DMS153 (cell line): ENCODE results near the gene GAGE12H.
"Not testable (repeated sequence)": the region's sequence is repeated elsewhere in the genome, so short reads cannot be mapped to it uniquely, and the experiment has no call there.

Experiments
- DNase-seq: peaks from one replicate; lab custom pipeline; 2025; lab: John Stamatoyannopoulos, UW

The GAGE12H gene, protein sequence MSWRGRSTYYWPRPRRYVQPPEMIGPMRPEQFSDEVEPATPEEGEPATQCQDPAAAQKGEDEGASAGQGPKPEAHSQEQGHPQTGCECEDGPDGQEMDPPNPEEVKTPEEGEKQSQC

DNA sequence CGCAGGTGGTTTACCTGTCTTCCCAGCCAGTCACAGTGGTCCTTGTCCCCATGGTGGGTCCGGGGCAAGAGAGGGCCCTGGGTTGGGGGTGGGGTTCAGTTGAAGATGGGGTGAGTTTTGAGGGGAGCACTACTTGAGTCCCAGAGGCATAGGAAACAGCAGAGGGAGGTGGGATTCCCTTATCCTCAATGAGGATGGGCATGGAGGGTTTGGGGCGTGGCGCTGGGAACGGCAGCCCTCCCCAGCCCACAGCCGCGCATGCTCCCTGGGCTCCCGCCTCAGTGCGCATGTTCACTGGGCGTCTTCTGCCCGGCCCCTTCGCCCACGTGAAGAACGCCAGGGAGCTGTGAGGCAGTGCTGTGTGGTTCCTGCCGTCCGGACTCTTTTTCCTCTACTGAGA, at the start of gene GAGE12H:
GAGE12H (plus strand) TSS at position 301 of the 400 bp plus-strand sequence. CDS start 1,155 bp downstream, outside the sequence.
- not testable (repeated sequence) for DNase-seq

DNA sequence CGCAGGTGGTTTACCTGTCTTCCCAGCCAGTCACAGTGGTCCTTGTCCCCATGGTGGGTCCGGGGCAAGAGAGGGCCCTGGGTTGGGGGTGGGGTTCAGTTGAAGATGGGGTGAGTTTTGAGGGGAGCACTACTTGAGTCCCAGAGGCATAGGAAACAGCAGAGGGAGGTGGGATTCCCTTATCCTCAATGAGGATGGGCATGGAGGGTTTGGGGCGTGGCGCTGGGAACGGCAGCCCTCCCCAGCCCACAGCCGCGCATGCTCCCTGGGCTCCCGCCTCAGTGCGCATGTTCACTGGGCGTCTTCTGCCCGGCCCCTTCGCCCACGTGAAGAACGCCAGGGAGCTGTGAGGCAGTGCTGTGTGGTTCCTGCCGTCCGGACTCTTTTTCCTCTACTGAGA, 47.9 kb upstream of the GAGE12H start, which contains the start of gene GAGE12C:
GAGE12C (plus strand) TSS at position 301 of the 400 bp plus-strand sequence. CDS start 1,155 bp downstream, outside the sequence.
- DNase-seq: not testable (repeated sequence)

DNA sequence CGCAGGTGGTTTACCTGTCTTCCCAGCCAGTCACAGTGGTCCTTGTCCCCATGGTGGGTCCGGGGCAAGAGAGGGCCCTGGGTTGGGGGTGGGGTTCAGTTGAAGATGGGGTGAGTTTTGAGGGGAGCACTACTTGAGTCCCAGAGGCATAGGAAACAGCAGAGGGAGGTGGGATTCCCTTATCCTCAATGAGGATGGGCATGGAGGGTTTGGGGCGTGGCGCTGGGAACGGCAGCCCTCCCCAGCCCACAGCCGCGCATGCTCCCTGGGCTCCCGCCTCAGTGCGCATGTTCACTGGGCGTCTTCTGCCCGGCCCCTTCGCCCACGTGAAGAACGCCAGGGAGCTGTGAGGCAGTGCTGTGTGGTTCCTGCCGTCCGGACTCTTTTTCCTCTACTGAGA, 38.3 kb upstream of the GAGE12H start, which contains the start of gene GAGE12D:
GAGE12D (plus strand) TSS at position 301 of the 400 bp plus-strand sequence. CDS start 1,155 bp downstream, outside the sequence.
- DNase-seq: not testable (repeated sequence)

DNA sequence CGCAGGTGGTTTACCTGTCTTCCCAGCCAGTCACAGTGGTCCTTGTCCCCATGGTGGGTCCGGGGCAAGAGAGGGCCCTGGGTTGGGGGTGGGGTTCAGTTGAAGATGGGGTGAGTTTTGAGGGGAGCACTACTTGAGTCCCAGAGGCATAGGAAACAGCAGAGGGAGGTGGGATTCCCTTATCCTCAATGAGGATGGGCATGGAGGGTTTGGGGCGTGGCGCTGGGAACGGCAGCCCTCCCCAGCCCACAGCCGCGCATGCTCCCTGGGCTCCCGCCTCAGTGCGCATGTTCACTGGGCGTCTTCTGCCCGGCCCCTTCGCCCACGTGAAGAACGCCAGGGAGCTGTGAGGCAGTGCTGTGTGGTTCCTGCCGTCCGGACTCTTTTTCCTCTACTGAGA, 28.8 kb upstream of the GAGE12H start, which contains the start of gene GAGE12E:
GAGE12E (plus strand) TSS at position 301 of the 400 bp plus-strand sequence. CDS start 1,155 bp downstream, outside the sequence.
- DNase-seq: not testable (repeated sequence)

DNA sequence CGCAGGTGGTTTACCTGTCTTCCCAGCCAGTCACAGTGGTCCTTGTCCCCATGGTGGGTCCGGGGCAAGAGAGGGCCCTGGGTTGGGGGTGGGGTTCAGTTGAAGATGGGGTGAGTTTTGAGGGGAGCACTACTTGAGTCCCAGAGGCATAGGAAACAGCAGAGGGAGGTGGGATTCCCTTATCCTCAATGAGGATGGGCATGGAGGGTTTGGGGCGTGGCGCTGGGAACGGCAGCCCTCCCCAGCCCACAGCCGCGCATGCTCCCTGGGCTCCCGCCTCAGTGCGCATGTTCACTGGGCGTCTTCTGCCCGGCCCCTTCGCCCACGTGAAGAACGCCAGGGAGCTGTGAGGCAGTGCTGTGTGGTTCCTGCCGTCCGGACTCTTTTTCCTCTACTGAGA, 19.2 kb upstream of the GAGE12H start, which contains the start of gene GAGE12F:
GAGE12F (plus strand) TSS at position 301 of the 400 bp plus-strand sequence. CDS start 1,155 bp downstream, outside the sequence.
- not testable (repeated sequence) for DNase-seq

DNA sequence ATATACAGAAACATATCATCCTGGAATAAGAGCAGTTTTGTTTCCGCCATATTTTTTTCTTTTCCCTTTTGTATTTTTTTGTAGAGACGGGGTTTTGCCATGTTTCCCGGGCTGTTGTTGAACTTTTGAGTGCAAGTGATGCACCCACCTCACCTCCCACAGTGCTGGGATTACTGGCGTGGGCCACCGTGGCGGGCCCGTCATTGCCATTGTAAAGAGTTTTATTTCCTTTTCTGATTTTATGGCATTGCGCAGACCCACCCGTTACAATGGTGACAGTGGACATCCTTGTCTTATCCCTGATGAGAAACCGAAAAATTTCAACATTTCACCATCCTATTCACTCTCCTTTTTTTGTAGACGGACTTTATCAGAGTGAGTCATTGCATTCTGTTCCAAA, 11.0 kb upstream of the GAGE12H start:
- not testable (repeated sequence) for DNase-seq

DNA sequence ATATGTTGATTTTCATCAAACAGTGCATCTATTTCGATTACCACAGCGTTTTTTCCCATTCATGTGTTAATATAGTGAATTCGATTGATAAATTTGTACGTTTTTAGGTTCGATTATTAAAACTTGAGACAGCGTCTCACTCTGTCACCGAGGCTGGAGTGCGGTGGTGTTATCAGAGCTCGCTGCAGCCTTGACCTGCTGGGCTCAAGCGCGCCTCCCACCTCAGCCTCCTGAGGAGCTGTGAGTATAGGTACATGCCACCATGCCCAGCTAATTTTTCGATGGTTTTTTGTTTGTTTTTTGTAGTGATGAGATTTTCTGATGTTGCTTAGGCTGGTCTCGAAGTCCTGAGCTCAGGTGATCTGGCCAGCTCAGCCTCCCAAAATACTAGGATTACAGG, 10.6 kb upstream of the GAGE12H start:
- not testable (repeated sequence) for DNase-seq

DNA sequence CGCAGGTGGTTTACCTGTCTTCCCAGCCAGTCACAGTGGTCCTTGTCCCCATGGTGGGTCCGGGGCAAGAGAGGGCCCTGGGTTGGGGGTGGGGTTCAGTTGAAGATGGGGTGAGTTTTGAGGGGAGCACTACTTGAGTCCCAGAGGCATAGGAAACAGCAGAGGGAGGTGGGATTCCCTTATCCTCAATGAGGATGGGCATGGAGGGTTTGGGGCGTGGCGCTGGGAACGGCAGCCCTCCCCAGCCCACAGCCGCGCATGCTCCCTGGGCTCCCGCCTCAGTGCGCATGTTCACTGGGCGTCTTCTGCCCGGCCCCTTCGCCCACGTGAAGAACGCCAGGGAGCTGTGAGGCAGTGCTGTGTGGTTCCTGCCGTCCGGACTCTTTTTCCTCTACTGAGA, 9.6 kb upstream of the GAGE12H start, which contains the start of gene GAGE12G:
GAGE12G (plus strand) TSS at position 301 of the 400 bp plus-strand sequence. CDS start 1,155 bp downstream, outside the sequence.
- not testable (repeated sequence) for DNase-seq

DNA sequence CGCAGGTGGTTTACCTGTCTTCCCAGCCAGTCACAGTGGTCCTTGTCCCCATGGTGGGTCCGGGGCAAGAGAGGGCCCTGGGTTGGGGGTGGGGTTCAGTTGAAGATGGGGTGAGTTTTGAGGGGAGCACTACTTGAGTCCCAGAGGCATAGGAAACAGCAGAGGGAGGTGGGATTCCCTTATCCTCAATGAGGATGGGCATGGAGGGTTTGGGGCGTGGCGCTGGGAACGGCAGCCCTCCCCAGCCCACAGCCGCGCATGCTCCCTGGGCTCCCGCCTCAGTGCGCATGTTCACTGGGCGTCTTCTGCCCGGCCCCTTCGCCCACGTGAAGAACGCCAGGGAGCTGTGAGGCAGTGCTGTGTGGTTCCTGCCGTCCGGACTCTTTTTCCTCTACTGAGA, 9.4 kb downstream of the GAGE12H start, which contains the start of gene GAGE2A:
GAGE2A (plus strand) TSS at position 301 of the 400 bp plus-strand sequence. CDS start 1,155 bp downstream, outside the sequence.
- not testable (repeated sequence) for DNase-seq

DNA sequence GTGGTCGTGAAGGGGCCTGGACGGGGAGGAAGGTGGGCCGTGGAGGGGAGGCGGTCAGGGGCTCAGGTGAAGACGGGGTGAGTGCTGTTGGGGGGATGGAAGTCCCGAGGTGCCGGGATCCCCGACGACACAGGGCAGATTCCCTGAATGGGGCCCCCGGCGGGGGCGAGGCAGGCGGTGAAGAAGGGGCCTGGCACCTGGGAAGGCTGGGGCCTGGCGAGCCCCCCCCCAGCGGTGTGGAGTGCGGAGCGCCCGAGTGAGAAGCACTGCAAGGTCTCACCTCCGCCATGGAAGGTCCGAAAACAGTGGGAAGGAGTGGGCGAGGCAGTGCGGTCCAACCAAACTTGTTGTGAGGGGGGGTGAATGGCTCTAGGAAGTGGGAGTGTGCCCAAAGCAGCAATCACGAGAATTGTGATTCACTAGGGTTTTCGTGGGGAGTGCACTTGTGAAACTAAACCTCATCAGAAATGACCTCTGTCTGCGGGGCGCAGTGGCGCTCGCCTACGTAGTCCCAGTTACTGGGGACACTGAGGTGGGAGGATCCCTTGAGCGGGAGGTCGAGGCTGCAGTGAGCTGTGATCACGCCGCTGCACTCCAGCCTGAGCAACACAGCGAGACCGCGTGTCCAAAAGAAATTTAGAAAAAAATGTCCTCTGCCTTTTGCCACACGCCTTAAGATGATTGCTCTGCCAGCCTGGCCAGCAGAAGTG, 10.2 kb downstream of the GAGE12H start:
- not testable (repeated sequence) for DNase-seq

DNA sequence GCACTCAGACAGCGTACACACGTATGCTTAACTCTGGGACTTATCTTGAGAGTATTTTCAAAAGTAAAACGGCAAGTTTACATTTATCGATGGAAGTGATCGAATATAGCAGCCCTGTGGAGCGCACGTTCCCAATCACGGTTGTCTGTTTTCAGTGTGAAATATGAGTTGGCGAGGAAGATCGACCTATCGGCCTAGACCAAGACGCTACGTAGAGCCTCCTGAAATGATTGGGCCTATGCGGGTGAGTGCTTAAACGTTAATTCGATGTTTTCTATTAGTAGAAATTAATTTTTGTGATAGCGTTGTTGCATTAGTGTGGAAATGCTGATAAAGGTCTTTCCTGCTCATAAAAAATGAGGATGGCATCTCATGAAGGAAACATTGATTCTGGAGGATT, 10.7 kb downstream of the GAGE12H start:
- DNase-seq: not testable (repeated sequence)

DNA sequence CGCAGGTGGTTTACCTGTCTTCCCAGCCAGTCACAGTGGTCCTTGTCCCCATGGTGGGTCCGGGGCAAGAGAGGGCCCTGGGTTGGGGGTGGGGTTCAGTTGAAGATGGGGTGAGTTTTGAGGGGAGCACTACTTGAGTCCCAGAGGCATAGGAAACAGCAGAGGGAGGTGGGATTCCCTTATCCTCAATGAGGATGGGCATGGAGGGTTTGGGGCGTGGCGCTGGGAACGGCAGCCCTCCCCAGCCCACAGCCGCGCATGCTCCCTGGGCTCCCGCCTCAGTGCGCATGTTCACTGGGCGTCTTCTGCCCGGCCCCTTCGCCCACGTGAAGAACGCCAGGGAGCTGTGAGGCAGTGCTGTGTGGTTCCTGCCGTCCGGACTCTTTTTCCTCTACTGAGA, 19.0 kb downstream of the GAGE12H start, which contains the start of gene GAGE1:
GAGE1 (plus strand) TSS at position 301 of the 400 bp plus-strand sequence. CDS start 1,155 bp downstream, outside the sequence.
- DNase-seq: not testable (repeated sequence)

DNA sequence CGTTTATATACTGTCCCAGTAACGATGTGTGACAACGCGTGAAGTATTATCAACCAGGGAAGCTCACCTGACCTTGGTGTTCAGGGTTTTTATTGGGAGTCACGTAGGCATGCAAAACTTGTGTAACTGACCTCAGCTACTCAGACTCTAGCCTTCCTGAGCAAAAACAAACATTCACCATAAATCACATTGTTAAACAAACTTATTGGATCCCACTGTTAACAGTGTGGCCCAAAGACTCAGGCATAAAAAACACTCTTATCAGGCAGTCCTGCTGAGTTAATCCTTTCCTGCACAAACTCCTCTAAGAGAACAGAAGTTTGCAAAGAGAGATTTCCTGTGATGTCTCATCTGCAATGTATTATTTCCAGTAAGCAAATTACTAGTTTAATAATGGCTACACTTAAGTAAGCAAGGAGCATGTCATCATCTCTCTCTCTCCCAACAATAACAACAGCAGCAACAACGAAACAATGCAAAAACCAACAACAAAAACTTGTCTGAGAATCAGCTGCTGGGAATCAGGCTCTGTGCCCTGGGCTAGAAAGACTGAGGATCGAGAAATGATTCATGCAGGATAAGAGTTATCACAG, 31.1 kb downstream of the GAGE12H start:
- no peak for DNase-seq

DNA sequence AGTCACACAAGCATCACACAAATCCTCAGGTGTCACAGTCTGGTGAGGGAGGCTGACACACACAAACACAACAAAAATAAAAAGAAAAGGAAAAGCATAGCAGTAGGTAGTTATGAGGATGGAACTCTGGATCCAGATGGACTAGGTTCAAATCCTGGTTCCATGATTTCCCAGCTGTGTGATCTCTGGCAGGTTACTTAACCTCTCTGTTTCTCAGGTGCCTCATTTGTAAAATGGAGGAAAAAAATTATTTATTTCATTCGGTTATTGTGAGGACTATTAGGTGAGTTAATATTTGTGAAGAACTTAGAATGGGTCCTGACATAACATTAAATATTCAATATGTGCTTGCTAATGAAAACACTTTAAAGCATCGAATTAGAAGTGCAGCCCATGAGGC, 38.8 kb downstream of the GAGE12H start:
- DNase-seq: no peak

DNA sequence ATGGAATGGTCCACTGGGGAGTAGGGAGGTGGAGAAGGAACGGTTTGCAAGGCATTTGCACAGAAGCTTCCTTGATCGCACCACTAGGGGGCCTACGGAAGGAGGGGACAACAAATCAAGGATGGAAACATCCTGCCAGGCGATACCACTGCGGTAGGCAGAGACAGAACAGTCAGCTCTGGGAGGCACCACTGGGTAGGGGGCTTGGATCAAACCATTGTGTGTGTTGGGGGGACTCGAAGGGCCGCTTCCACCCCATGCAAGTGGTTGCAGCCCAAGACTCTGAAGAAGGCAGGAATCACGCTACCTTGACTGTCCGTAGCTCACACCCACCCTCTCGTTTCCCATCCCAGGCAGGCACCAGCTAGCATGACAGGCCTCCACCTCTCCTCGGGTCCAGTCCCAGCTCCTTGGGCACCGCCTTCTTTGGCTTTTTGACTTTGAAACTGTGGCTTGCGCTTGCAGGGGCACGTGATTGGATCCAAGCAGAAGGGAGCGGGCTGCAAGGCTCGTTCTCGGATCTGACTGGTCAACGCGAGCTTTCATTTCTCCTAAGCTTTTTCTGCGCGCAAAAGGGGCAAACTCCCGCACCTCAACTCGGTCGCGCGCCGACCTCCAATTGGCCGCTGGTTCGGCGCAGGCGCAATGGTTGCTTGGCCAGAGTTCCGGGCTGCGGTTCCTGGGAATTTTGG, 47.5 kb downstream of the GAGE12H start:
- DNase-seq: no peak
